NCI-H748 treated with DMSO at 0.1 percent for 48 hours (cell line): ENCODE results near the gene TBATA.
"Not testable (repeated sequence)": the region's sequence is repeated elsewhere in the genome, so short reads cannot be mapped to it uniquely, and the experiment has no call there.

Experiments
- DNase-seq: peaks from one replicate; lab custom pipeline; 2025; lab: John Stamatoyannopoulos, UW

Gene TBATA

DNA sequence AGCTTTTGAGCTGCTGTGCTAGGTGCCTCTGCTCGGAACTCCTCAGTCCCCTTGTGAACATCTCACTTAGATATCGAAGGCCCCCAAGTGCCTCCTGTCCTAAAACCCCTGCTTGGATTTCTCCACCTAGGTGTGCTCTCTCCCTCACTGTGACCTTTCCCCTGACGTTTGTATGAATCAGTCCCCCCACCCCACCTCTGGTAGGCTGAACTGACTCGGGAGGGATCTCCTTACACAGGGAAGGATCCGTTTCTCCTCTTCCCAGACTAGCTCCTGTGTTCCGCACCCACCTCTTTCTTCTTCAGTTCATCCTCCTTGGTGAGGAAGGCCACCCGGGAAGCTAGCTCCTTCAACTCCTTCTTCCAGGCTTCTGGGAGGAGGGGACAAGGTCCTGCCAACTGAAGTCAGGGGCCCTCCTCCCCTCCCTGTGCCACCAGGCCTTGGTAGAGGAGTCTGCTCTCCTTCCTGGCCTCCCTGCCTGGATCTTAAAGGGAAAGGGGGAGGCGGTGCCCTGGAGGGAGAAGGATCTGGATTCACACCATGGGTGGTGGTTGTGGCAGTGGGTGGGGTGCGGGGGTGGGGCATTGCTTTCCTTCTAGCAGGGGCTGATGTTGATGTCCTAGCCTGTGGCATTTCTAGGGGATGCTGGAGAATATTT lies 6.8 kb downstream of the TBATA start:
- DNase-seq, result no peak

DNA sequence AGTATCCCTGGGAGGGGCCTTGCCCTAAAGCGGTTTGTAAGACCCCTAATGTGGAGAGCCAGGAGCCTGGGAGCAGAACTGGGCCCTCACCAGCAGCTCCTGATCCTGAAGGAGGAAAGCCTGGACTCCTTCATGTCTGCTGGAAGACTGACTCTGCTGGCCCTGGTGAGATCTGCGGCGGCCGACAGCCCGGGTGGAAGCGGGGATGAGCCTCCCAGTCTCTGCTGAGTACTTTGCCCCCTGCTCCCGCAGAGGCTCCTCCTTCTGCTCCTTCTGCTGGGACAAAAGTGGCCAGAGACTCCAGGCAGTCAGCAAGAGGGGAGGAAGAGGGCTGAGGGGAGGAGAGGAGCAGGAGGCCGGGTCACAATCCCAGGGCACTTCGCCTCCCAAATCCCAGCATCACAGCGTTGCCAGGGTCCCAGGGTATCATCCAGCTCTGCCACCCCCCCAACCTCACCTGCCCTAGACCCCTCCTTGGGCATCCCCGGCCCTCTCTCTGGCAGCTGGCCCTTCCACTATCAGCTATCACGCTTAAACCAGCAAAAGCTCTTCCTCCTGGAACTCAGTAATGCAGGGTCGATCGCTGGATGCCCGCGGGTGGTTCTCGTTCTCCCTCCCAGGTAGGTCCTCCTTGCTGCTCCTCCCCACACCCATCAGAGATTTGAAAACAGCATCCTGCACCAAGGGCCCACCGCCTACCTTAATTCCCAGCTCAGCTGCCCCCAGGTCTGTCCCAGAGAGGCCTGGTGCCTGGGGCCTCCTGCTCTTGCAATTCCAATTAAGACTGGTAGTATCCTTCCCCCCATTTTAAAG lies 7.9 kb downstream of the TBATA start:
- no peak for DNase-seq

DNA sequence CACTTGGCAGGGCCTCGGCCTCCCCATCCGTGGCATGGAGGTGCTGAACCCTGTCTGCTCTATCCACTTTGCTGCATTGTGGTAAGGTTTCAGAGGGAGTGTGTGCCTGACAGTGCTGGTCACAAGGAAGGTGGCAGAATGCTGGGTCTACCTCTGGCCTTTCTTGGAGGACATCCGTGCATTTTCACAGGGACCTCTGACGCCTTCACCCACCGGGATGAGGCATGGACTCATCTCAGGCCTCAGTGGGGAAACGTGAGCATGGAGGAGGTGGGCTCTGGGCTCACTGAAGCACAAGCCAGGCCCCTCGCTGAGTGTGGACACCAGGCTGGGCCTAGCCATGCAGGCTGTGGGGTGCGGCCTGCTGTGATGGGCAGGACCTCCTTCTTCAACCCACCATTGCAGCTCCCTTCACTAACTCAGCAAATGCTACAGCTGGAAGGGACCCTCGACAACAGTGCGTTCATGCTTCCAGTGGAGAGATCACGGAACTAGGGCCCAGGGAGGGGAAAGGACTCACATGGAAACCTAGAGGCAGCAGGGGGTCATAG lies 8.6 kb downstream of the TBATA start:
- DNase-seq, result no peak

DNA sequence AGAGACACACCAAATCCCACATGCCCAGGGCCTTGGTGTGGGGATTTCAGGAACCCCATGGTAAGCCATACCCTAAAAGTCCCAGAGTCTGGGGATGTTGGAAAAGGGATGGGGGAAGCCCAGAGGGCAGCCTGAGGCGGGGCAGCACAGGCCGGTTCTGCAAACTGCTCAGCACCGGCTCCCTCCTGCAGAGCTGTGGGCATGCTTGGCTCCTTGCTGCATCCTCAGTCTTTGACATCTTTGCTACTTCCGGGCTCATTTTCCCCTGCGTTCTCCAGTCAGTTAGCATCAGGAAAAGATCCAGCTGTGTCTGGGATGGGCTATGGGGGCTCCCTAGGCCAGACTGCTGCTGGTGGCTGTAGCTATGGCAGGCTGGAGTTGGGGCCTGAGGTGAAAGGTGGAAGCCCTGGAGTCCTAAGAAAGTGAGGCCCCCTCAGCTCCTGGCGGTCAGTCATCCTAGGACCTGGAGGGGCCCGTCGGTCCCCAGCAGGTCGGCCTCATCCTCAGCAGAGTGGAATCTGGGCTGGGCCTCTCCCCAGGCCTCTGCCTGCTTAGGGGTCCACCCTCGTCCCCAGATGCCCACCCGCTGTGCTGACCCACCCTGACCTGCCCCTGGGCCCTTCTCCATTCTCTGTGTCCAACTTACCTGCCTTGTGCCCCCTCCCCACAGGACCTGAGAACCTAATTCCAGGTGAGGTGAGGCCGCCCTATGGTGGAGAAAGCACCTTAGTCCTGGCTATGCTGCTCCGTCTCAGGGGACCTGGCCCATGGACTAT lies 9.3 kb downstream of the TBATA start:
- no peak for DNase-seq

DNA sequence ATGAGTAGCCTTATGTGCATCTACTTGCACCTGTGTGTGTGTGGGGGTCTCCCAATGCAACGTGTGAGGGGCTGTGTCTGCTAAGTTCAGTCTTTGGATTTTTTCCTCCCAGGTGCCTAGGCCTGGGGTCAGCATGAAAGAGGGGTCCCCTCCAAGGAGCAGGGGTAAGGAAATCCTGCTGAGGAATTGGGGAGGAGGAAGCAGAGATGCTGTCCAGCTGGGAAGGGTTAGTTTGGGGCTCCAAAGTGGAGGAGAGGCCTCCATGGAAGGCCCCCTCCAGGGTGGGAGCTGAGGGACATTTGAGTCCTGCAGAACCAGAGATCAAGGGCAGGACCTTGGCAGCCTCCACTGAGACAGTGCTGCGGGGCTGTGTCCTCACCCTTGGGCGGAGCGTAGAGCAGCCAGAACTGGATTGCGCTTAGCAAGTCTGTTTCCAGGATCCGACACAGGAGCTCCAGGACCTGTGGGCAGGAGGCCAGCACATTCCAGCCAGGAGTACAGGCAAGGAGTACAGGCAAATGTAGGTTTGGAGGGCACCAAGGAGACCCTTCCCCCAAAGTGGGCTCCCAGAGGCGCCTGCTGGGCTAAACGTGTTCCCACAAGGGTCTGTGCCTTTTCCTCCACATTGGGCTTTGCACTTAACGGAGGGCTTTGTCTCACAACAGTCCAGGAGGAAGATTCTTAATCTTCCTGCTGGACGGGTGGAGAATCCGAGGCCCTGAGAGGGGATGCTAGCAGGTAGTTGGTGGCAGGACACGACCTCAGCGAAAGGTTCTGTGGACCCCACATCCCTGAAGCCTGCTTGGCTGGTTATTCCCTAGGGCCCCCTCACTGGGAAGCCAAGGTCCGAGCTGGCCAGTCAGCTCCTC lies 10.1 kb downstream of the TBATA start:
- DNase-seq, result no peak

DNA sequence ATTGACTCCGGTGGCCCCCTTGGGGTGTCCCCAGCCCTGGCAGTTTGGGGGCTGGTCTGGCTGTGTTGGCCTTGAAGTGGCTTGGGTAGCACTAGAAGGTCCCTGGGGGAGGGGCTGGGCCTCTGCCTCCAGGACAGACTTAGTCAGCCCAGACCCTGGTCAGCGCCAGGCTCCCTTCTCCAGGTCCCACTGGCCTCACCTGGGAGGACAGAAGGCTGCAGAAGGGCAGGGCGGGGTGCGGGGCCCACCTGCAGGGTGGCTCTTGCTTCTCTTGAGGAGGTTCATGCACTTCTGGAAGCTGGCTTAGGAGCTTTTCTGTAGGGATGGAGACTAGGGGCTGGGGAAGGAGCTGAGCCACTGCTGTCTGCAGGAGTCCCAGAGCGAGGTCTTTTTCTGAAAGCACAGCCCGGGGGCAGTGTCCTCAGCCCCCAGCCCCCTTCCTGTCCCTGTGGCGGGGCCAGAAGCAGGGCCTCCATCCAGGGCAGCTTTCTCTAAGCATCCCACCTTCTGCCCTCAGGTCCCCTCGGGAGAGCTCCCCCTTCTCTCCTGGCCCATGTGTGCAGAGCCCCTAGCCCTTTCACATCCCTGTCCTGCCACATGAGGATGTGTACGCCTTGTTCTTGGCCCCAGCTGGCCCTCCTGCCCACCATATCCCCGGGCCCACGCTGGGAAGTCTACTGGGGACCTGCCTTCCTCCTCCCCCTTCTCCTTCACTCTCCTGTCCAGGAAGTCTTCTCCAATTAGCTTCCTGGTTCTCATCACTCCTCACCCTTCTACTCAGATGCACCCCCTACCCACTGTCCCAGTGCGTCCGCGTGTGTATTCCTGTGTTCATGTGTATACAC lies 11.0 kb downstream of the TBATA start:
- no peak for DNase-seq

DNA sequence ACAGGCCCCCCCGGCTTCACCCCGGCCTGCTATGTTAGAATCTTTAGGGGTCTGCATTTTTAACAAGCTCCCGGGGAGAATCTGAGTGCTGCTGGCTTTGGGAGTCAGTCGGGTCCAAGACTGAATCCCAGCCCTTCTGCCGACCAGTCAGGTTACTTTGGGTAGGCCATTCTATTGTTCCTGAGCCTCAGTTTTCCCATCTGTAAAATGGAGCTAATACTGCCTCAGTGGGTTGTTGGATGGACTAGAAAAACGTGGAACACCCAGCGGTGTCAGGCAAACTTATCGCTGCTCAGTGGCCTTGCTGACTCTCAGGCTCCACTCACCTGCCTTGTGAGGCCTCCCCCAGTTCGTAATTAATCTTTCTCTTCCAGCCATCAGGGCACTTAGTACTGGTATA lies 11.7 kb downstream of the TBATA start:
- no peak for DNase-seq

DNA sequence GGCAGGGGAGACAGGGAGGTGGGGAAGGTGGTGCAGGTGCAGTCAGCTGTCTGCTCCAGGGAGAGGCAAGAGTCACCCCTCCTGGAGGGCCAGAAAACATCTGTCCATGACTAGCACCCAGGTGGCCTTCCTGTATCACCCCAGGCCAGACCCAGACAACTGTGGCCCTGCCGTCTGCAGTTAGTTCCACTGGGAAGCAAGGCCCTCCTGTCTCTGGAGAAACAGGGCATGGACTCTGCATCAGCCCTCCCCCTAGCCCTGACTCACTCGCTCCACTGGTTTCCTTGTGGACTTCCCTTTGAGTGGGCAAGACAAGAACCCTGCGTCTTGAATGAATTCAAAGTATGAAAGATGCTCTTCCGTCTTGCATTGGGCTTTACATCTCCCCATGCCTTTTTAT lies 12.6 kb downstream of the TBATA start:
- DNase-seq, result no peak

DNA sequence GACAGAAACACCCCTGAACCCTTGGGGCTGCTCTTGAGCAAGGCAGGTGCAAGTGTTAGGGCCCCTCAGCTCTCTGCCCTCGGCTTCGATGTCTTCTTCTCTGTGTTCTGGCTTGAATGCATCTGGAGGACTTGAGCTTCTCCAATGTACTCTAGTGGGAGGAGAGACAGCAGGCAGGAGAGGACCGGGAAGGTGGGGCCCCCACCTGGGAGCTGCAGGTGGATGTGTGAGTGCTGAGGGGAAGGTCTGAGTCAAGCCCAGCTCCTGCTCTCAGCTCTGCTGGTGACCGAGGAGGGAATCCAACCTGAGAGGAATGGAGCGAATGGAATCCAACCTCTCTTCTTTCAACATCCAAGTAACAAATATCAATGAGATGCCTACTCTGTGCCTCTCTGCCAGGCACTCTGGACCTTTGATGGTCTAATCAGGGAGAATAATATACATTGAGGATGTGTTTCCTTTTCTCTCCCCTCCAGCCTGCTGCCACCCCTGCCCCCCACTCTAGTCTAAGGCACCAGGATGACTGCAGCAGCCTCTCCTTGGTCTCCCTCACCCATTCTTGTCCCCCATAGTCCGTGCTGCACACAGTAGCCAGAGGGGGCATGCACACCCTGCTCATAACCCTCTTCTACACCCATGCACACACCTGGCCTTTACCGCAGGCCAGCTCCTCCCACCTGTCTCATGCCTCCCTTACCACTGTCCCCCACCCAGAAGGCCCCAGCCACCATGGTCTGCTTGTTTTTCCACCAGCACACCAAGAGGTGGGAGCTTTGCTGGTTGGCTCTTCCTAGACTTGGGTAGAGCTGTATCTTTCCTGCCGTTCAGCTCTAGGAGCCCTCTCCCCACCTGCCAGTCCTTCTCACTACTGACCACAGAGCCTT lies 13.6 kb downstream of the TBATA start:
- no peak for DNase-seq

DNA sequence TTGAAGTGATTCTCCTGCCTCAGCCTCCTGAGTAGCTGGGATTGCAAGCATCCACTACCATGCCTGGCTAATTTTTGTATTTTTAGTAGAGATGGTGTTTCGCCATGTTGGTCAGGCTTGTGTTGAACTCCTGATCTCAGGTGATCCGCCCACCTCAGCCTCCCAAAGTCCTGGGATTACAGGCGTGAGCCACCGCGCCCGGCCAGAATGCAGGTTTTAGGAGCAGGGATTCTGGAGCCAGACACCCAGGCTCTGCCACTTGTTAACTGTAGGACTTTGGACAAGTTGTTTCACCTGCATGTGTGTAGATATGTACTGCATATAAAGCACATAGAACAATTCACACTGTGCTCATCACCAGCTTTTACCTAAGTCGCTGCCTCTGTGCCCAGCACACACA lies 14.7 kb downstream of the TBATA start:
- not testable (repeated sequence) for DNase-seq

DNA sequence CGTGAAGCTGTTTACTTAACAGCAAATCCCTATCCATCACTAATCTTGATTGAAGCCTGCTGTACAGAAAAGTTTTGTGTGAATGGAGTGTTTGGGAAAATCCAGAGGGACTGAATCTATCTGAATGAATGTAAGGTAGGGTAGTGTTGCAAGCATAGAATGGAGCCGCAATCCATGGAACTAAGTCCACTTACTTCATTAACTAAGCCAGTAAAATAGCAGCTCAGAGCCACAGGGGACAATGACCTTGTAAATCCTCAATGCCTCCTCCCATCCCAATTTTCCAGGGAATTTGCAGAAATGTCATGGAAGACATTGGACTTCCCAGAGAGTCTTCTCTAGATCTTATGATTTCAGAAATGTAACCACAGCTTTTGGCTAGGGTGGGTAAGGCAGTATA lies 15.2 kb downstream of the TBATA start:
- no peak for DNase-seq

DNA sequence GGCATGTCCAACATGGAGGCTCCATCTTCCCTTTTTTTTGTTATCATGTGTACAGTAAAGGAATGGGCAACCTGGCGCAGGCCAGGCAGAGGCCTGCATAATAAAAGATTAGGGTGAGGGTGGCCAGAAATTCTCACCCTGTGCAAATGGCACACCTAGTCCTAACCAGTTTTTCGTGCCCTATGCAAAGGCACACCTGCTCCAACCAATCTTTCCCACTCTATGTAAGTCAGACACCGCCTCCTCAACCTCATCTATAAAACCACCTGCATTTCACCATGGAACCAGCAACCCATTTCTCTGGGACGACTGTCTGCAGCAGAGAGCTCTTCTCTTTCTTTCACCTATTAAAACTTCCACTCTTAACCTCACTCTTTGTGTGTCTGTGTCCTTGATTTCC lies 16.1 kb downstream of the TBATA start:
- no peak for DNase-seq

DNA sequence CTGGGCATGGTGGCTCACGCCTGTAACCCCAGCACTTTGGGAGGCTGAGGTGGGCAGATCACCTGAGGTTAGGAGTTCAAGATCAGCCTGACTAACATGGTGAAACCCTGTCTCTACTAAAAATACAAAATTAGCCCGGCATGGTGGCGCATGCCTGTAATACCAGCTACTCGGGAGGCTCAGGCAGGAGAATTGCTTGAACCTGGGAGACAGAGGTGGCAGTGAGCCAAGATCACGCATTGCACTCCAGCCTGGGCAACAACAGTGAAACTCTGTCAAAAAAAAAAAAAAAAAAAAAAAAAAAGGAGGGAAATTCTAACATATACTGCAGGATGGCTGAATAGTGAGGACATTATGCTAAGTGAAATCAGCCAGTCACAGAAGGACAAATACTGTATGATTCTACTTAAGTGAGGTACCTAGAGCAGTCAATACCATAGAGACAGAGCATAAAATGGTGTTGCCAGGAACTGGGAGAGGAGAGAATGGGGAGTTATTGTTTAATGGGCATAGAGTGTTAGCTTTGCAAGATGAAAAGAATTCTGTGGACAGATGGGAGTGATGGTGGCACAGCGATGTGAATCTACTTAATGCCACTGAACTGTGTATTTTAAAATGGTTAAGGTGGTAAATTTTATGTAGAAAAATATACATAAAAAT lies 17.0 kb downstream of the TBATA start:
- DNase-seq, result not testable (repeated sequence)

DNA sequence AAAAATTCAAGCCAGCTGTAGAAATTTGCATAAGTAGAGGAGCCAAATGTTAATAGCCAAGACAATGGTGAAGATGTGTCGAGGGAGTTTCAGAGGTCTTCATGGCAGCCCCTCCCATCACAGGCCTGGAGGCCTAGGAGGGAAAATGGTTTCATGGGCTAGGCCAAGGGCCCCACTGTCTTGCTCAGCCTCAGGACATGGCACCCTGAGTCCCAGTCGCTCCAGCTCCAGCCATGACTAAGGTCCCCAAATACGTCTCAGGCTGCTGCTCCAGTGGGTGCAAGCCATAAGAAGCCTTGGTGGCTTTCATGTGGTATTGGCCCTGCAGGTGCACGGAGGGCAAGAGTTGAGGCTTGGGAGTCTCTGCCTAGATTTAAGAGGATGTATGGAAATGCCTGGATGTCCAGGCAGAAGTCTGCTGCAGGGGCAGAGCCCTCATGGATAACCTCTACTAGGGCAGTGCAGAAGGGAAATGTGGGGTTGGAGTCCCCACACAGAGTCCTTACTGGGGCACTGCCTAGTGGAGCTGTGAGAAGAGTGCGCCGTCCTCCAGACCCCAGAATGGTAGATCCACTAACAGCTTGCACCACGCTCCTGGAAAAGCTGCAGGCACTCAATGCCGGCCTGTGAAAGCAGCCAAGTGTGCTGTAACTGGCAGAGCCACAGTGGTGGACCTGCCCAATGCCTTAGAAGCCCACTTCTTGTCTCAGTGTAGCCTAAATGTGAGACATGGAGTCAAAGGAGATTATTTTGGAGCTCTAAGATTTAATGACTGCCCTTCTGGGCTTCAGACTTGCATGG lies 19.2 kb downstream of the TBATA start:
- no peak for DNase-seq

DNA sequence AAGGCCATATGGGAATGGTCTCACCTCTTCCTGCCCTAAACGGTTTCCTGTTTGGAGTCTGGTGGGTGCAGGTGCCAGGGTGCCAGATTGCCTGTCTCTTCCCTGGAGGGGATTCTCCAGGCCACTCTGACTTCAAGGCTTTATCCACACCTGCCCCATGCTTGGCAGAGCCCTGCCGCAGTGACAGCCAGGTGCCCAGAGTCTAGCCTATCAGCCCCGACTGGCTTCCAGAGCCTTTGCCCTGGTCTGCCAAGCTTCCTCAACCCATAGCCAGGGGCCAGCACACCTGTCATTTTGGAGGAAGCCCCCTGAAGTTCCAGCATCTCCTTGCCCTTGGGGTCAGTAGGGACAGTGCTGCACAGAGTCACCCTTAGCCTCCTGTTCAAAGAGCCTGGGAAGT lies 21.6 kb downstream of the TBATA start:
- no peak for DNase-seq

DNA sequence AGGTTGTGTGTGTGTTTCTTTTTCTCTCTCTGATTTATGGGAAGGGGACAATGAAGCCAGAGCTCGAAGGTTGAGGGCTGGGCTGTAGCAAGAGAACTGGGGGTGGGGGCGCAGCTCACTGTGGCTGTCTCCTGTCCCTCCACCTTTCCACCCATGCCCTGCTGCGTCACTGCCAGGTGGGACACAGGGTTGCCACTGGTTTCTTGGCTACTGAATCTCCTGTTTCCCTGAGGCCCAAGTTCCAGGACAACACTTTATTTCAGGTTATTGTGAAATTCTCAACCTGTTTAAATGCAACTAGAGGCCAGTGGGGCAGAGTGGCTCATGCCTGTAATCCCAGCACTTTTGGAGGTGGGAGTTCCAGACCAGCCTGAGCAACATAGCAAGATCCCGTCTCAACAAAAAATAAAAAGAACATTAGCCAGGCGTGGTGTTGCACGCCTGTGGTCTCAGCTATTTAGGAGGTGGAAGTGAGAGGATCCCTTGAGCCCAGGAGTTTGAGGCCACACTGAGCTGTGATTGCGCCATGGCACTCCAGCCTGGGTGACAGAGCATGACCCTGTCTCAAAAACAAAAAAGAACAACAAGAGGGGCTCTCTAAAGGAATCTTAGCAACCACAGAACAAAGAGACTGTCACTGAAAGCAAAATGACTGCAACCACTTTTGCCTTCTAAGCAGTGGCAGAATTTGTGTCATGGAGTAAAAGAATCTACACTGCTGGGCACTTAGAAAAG lies 22.6 kb downstream of the TBATA start:
- no peak for DNase-seq

DNA sequence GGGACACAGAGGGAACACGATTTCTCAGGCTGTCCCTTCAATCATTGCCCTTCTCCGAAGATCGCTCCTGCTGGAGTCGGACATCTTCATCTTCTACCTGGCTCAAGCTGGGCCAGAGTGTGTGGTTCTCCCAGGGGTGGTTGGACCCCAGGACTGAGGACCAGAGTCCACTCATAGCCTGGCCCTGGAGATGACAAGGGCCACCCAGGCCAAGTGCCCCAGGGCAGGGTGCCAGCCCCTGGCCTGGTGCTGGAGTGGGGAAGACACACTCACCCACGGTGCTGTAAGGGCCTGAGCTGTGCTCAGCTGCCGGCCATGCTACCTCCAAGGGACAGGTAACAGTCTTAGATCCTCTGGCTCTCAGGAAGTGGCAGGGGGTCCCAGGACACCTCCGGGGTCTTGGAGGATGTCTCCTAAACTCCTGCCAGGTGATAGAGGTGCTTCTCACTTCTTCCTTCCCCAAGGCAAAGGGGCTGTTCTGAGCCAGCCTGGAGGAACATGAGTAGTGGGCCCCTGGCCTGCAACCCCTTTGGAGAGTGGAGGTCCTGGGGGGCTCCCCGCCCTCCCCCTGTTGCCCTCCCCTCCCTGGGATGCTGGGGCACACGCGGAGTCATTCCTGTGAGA lies 23.3 kb downstream of the TBATA start:
- no peak for DNase-seq
